GM23248 (cell line): ENCODE measurements around the gene HLCS. TPM values are rescaled to one million over a fixed set of nuclear protein-coding genes. Genes with fewer than 3 reads are reported as not detected.

Experiments used
- DNase-seq: peaks from one replicate; pipeline ENCODE4 v3.0.0-alpha.2; 2015
- H2AFZ ChIP-seq: fragments of 200-600 bp; sonication (generic); 2 replicates; pipeline ENCODE4 v1.6.1; 2016; ENCODE audit warnings: antibody characterized with exemption
- H3F3A ChIP-seq: fragments of 200-600 bp; sonication (generic); 2 replicates; pipeline ENCODE4 v1.6.1; 2016; ENCODE audit warnings: mild to moderate bottlenecking, antibody characterized with exemption, mixed run types; ENCODE audit not compliant: insufficient read depth
- H3K27ac ChIP-seq: fragments of 200-600 bp; sonication (generic); 2 replicates; pipeline ENCODE4 v1.5.1; 2016; ENCODE audit warnings: mild to moderate bottlenecking
- H3K27me3 ChIP-seq: fragments of 200-600 bp; sonication (generic); replicated peaks from 2 replicates; pipeline ENCODE4 v1.6.1; 2016; ENCODE audit warnings: mild to moderate bottlenecking; ENCODE audit not compliant: insufficient read depth
- H3K36me3 ChIP-seq: fragments of 200-600 bp; sonication (generic); 2 replicates; pipeline ENCODE4 v1.6.1; 2016; ENCODE audit warnings: low read depth, mild to moderate bottlenecking
- H3K4me1 ChIP-seq: fragments of 200-600 bp; sonication (generic); 2 replicates; pipeline ENCODE4 v1.6.1; 2016; ENCODE audit warnings: mild to moderate bottlenecking; ENCODE audit not compliant: insufficient read depth
- H3K4me2 ChIP-seq: fragments of 200-600 bp; sonication (generic); one replicate; pipeline ENCODE4 v1.6.1; 2016; ENCODE audit warnings: mild to moderate bottlenecking; ENCODE audit not compliant: unreplicated experiment
- H3K4me3 ChIP-seq: fragments of 200-600 bp; sonication (generic); 2 replicates; pipeline ENCODE4 v1.5.1; 2016; ENCODE audit warnings: mild to moderate bottlenecking
- H3K79me2 ChIP-seq: fragments of 200-600 bp; sonication (generic); 2 replicates; pipeline ENCODE4 v1.6.1; 2016; ENCODE audit warnings: mild to moderate bottlenecking; ENCODE audit not compliant: insufficient read depth
- H3K9ac ChIP-seq: fragments of 200-600 bp; sonication (generic); 2 replicates; pipeline ENCODE4 v1.6.1; 2016; ENCODE audit warnings: mild to moderate bottlenecking
- H3K9me2 ChIP-seq: fragments of 200-600 bp; sonication (generic); 2 replicates; pipeline ENCODE4 v1.6.1; 2016; ENCODE audit warnings: mixed run types, mild to moderate bottlenecking, moderate library complexity; ENCODE audit not compliant: insufficient read depth
- H3K9me3 ChIP-seq: fragments of 200-600 bp; sonication (generic); one replicate; pipeline ENCODE4 v1.6.1; 2017; ENCODE audit warnings: low read depth
- H4K20me1 ChIP-seq: fragments of 200-600 bp; sonication (generic); 2 replicates; pipeline ENCODE4 v1.6.0; 2016; ENCODE audit not compliant: insufficient read depth
- EZH2 ChIP-seq: fragments of 200-600 bp; sonication (generic); IDR thresholded peaks from 2 replicates; pipeline ENCODE4 v1.6.1; 2018; ENCODE audit warnings: antibody characterized with exemption, mild to moderate bottlenecking; ENCODE audit not compliant: insufficient read depth, poor library complexity, severe bottlenecking
- EZH2phosphoT487 ChIP-seq: fragments of 200-600 bp; sonication (generic); IDR thresholded peaks from 2 replicates; pipeline ENCODE4 v1.6.1; 2018; ENCODE audit warnings: antibody characterized with exemption, moderate library complexity, mild to moderate bottlenecking, low read depth; ENCODE audit not compliant: insufficient read depth
- WGBS, 2 experiments: methylation state at CpG; one replicate each; pipeline ENCODE4 v1.1.6; 2015 to 2017; ENCODE audit warnings: low lambda C conversion rate in 2 of 2, low coverage in 1 of 2; ENCODE audit errors: missing lambda C conversion rate in 2 of 2; 5-methylcytosine and 5-hydroxymethylcytosine counted together
- in situ Hi-C: fragments of 300-500 bp; cut with MboI; formaldehyde crosslinking; loops from 2 replicates; pipeline ENCODE4 v1.15.0; 2020
- polyA plus RNA-seq: library from polyadenylated mRNA; unstranded; fragments of >200 nt; fragmentation: Nextera tagmentation; extraction: Ambion mirVana; gene quantifications from 2 replicates; pipeline ENCODE4 v1.2.1, GENCODE V29; 2016
- total RNA-seq: library from RNA; depleted of rRNA; stranded (reverse); fragments of >200 nt; shearing (Covaris generic); gene quantifications from 2 replicates; pipeline ENCODE4 v1.2.3, GENCODE V29; 2014

HLCS gene
- total and polyA plus RNA-seq, 2 experiments from 2014 or later: 21.4 to 42.5 TPM

- in situ Hi-C loops: no loop called here
- no peak for TF ChIP-seq EZH2
- no peak for TF ChIP-seq EZH2phosphoT487
Observed at GRCh38 chr21:36988536-36988935, 22.1 kb upstream of the HLCS start.

GRCh38 chr21:36987845-36988244 is 21.4 kb upstream of the HLCS start:
- Histone ChIP-seq H3K4me3 (no peak overlapping the region), H3K9ac (no peak overlapping the region), H3K27me3 (no peaks in the 10 kb centered on the region), H2AFZ (peak overlapping the region; percentile 45; the same call in 1 of the 2 replicates), H3K9me3 (no peaks in the 10 kb centered on the region), H3K4me2 (no peak overlapping the region), H3K36me3 (no peaks in the 10 kb centered on the region), H3K27ac (no peak overlapping the region), H4K20me1 (no peaks in the 10 kb centered on the region), H3K4me1 (peaks cover 7% of the 10 kb centered on the region), H3K79me2 (no peaks in the 10 kb centered on the region), H3F3A (peaks cover 20% of the 10 kb centered on the region), H3K9me2 (no peaks in the 10 kb centered on the region)
- no peak for DNase-seq
- in situ Hi-C loops: no loop called here
- no peak for TF ChIP-seq EZH2
- no peak for TF ChIP-seq EZH2phosphoT487

More at GRCh38 chr21:36988536-36988935, 22.1 kb upstream of the HLCS start:
- Histone ChIP-seq H3K9me3 (no peaks in the 10 kb centered on the region), H3K27me3 (no peaks in the 10 kb centered on the region), H3K4me2 (no peak overlapping the region), H3K4me1 (peaks cover 7% of the 10 kb centered on the region), H3K4me3 (no peak overlapping the region), H3K9me2 (no peaks in the 10 kb centered on the region), H3K27ac (0 out of 2 replicates have a peak overlapping the region, but pooled peaks have one; percentile 7), H3F3A (peaks cover 20% of the 10 kb centered on the region), H3K9ac (no peak overlapping the region), H2AFZ (0 out of 2 replicates have a peak overlapping the region, but pooled peaks have one; percentile 45), H3K36me3 (no peaks in the 10 kb centered on the region), H4K20me1 (no peaks in the 10 kb centered on the region), H3K79me2 (no peaks in the 10 kb centered on the region)
- DNase-seq: no peak
- WGBS, 2 experiments: 66 to 67% methylated on average over 4 of the region's 4 CpGs

GRCh38 chr21:36985751-36986594 is 19.5 kb upstream of the HLCS start:
- Histone ChIP-seq H3K27ac (no peak overlapping the region), H3F3A (peaks cover 15% of the 10 kb centered on the region), H2AFZ (no peak overlapping the region), H3K27me3 (no peaks in the 10 kb centered on the region), H3K36me3 (no peaks in the 10 kb centered on the region), H4K20me1 (no peaks in the 10 kb centered on the region), H3K4me1 (peaks cover 7% of the 10 kb centered on the region), H3K9me3 (no peaks in the 10 kb centered on the region), H3K9ac (no peak overlapping the region), H3K79me2 (no peaks in the 10 kb centered on the region), H3K4me3 (no peak overlapping the region), H3K9me2 (no peaks in the 10 kb centered on the region), H3K4me2 (no peak overlapping the region)
- no peak for DNase-seq
- TF ChIP-seq EZH2phosphoT487 (no peak), EZH2 (no peak)
- WGBS, 2 experiments: 70 to 71% methylated on average over 9 of the region's 9 CpGs
- in situ Hi-C loops: no loop called here

GRCh38 chr21:36981977-36982700 is 15.7 kb upstream of the HLCS start:
- no peaks in the 10 kb centered on the region for H3K79me2 ChIP-seq
- 57 to 63% methylated on average over 6 of the region's 6 CpGs for WGBS, 2 experiments
- no peak overlapping the region for H3K9ac ChIP-seq
- no peaks in the 10 kb centered on the region for H3K27me3 ChIP-seq
- H3K36me3 ChIP-seq: no peaks in the 10 kb centered on the region
- no peak overlapping the region for H3K4me3 ChIP-seq
- no peaks in the 10 kb centered on the region for H4K20me1 ChIP-seq
- H3K4me1 ChIP-seq: peaks cover 8% of the 10 kb centered on the region
- H2AFZ ChIP-seq: no peak overlapping the region
- TF ChIP-seq EZH2phosphoT487 (no peak), EZH2 (no peak)
- H3K9me3 ChIP-seq: no peaks in the 10 kb centered on the region
- no peak for DNase-seq
- no peaks in the 10 kb centered on the region for H3F3A ChIP-seq
- H3K27ac ChIP-seq: no peak overlapping the region
- in situ Hi-C loops: no loop called here
- H3K9me2 ChIP-seq: no peaks in the 10 kb centered on the region
- no peak overlapping the region for H3K4me2 ChIP-seq
